ENCODE results near the gene PALLD. TPM values are rescaled to one million over a fixed set of nuclear protein-coding genes. Genes with fewer than 3 reads are reported as not detected.

The PALLD gene
- total RNA-seq, 1 experiment from 2014 or later: 6.5 TPM

GRCh38 chr4:168797194-168797593, 300.3 kb downstream of the PALLD start:
- in situ Hi-C loops (cut with HindIII; ENCODE audit: low pct_unique_long_range_greater_than_20kb, low sequenced_read_pairs) (no loop called here), intact Hi-C loops (cut with micrococcal nuclease; ENCODE audit: unreplicated experiment) (no loop called here)
- no TSS peak for BruUV-seq (replicated peaks)
- DNase-seq (ENCODE audit: low read depth, low spot score) (no peak), ATAC-seq (no peak)
- ChIA-PET POLR2A (no interaction called here), CTCF (no interaction called here)
- no peaks in the 10 kb centered on the region for H3K27me3 ChIP-seq (ENCODE audit: control insufficient read depth, insufficient read depth, low read length)
- no peak overlapping the region for H3K4me3 ChIP-seq (ENCODE audit: low read depth in 2 of 2, low read length in 2 of 2)
- no peak overlapping the region for H3K27ac ChIP-seq (ENCODE audit: low read length)
- H3K4me1 ChIP-seq (ENCODE audit: control insufficient read depth, insufficient read depth, low read length): no peaks in the 10 kb centered on the region
- H3K36me3 ChIP-seq (ENCODE audit: control insufficient read depth, insufficient read depth, low read length): no peaks in the 10 kb centered on the region
- TF ChIP-seq CTCF (IDR thresholded peaks at IDR 0.05) (no peak), REST (IDR thresholded peaks at IDR 0.05; ENCODE audit: insufficient read depth in 1 of 2, low read depth in 2 of 2, low read length in 1 of 2) (no peak), TCF7L2 (IDR thresholded peaks at IDR 0.05; ENCODE audit: low read depth, low read length) (no peak), SIN3A (IDR thresholded peaks at IDR 0.05; ENCODE audit: borderline replicate concordance, insufficient read depth, low read depth, low read length) (no peak), POLR2AphosphoS5 (IDR thresholded peaks at IDR 0.05; ENCODE audit: low read depth, low read length) (no peak)
- no peaks in the 10 kb centered on the region for H3K9me3 ChIP-seq (ENCODE audit: control insufficient read depth, insufficient read depth, low read depth, low read length)

- H3K4me1 ChIP-seq (ENCODE audit: control insufficient read depth, insufficient read depth, low read length): no peaks in the 10 kb centered on the region
- no peak overlapping the region for H3K4me3 ChIP-seq (ENCODE audit: low read depth in 2 of 2, low read length in 2 of 2)
- POLR2A ChIA-PET: no interaction called here
- TF ChIP-seq SIN3A (IDR thresholded peaks at IDR 0.05; ENCODE audit: borderline replicate concordance, insufficient read depth, low read depth, low read length) (no peak), REST (IDR thresholded peaks at IDR 0.05; ENCODE audit: insufficient read depth in 1 of 2, low read depth in 2 of 2, low read length in 1 of 2) (no peak), TCF7L2 (IDR thresholded peaks at IDR 0.05; ENCODE audit: low read depth, low read length) (no peak), CTCF (IDR thresholded peaks at IDR 0.05) (no peak), POLR2AphosphoS5 (IDR thresholded peaks at IDR 0.05; ENCODE audit: low read depth, low read length) (no peak)
- CTCF ChIA-PET: no interaction called here
- no peak overlapping the region for H3K27ac ChIP-seq (ENCODE audit: low read length)
- DNase-seq (ENCODE audit: low read depth, low spot score): no peak
- H3K36me3 ChIP-seq (ENCODE audit: control insufficient read depth, insufficient read depth, low read length): no peaks in the 10 kb centered on the region
- in situ Hi-C loops (cut with HindIII; ENCODE audit: low pct_unique_long_range_greater_than_20kb, low sequenced_read_pairs): no loop called here
- H3K9me3 ChIP-seq (ENCODE audit: control insufficient read depth, insufficient read depth, low read depth, low read length): no peaks in the 10 kb centered on the region
- intact Hi-C loops (cut with micrococcal nuclease; ENCODE audit: unreplicated experiment): no loop called here
- no TSS peak for BruUV-seq (replicated peaks)
- no peaks in the 10 kb centered on the region for H3K27me3 ChIP-seq (ENCODE audit: control insufficient read depth, insufficient read depth, low read length)
- no peak for ATAC-seq
Observed at GRCh38 chr4:168797738-168798375, 301.0 kb downstream of the PALLD start.

Data from Panc1 (cell line).